Prostate gland (tissue), 2 donors: Measurements from ENCODE around the gene KLHL29. TPM values are rescaled to one million over a fixed set of nuclear protein-coding genes. Genes with fewer than 3 reads are reported as not detected.

ENCODE experiments used
- DNase-seq: peaks from one replicate; pipeline ENCODE4 v3.0.0-alpha.2; 2019; ENCODE audit warnings: low spot score
- H3K27ac ChIP-seq, 2 donors: fragments of 200-600 bp; sonication (generic); 2 replicates each; pipeline ENCODE4 v1.5.1; 2017 to 2019
- H3K27me3 ChIP-seq: fragments of 200-600 bp; sonication (generic); replicated peaks from 2 replicates; pipeline ENCODE4 v1.5.1; 2019; ENCODE audit not compliant: insufficient read depth
- H3K36me3 ChIP-seq, 2 donors: fragments of 200-600 bp; sonication (generic); 1 replicate in 1 of 2; 2 replicates in 1 of 2; pipeline versions ENCODE4 v1.5.1 to v1.8.1; 2017 to 2019
- H3K4me1 ChIP-seq: fragments of 200-600 bp; sonication (generic); replicated peaks from 2 replicates; pipeline ENCODE4 v1.5.1; 2019
- H3K4me3 ChIP-seq, 2 donors: fragments of 200-600 bp; sonication (generic); 2 replicates each; pipeline ENCODE4 v1.5.1; 2017 to 2019
- H3K9me3 ChIP-seq: fragments of 200-600 bp; sonication (generic); 2 replicates; pipeline ENCODE4 v1.5.1; 2017
- POLR2A ChIP-seq: fragments of 450-650 bp; IDR thresholded peaks from one replicate; pipeline ENCODE4 v1.6.1; 2016; ENCODE audit warnings: antibody characterized with exemption, mild to moderate bottlenecking
- POLR2AphosphoS5 ChIP-seq: sonication (generic); formaldehyde crosslinking; IDR thresholded peaks from one replicate; pipeline ENCODE4 v1.6.1; 2017; ENCODE audit warnings: antibody characterized with exemption
- WGBS: methylation state at CpG from one replicate; pipeline ENCODE4 v1.1.5; 2018; 5-methylcytosine and 5-hydroxymethylcytosine counted together
- intact Hi-C: fragments of 100-400 bp; cut with DNase I; formaldehyde crosslinking; loops from one replicate; pipeline ENCODE4 v1.14.2; 2022
- total RNA-seq, 2 donors: library from RNA; depleted of rRNA; stranded (reverse); fragments of >200 nt; gene quantifications; one replicate each; pipeline ENCODE4 v1.1.0, GENCODE V29; 2016
- TF ChIP-seq, protein P1 (sequence below), 4 experiments: fragments of 200-600 bp in 2 of 4; fragments of 450-650 bp in 2 of 4; sonication (generic) in 2 of 4; IDR thresholded peaks; 1 replicate in 3 of 4; 2 replicates in 1 of 4; pipeline ENCODE4 v1.5.1; 2016 to 2019; ENCODE audit warnings: antibody characterized with exemption in 4 of 4, mild to moderate bottlenecking in 2 of 4, moderate library complexity in 2 of 4

KLHL29 gene
- total RNA-seq, 2 donors from 2014 or later = 23.3 to 24.8 TPM

DNA sequence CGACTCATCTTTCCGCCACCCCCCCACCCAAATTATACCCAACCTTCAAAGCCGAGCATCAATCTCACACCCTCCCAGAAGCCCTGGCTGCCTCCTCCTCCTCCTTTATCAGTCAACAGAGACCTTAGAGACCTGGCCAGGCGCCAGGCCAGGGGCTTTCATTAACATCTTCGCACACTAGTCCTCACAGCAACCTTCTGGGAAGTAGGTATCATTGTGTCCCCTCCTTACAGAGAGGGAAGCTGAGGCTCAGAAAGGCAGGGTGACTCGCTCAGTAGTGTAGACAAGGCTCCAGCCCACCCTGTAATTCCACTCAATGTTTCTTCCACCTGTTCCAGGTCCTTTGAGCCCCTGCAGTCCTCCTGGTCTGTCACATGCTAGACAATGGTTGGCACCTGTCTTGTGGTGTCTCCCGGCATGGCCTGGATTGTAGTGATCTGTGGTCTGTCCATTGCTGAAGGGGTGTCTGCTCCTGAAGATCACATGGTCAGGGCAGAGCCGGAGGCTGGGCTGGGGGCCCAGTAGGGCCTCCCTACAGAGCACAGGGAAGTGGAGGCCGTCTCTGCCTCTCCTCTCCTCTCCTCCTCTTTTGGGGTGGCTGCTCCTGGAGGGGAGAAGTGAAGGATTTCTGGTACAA, 36.0 kb downstream of the KLHL29 start:
- DNase-seq = no peak

DNA sequence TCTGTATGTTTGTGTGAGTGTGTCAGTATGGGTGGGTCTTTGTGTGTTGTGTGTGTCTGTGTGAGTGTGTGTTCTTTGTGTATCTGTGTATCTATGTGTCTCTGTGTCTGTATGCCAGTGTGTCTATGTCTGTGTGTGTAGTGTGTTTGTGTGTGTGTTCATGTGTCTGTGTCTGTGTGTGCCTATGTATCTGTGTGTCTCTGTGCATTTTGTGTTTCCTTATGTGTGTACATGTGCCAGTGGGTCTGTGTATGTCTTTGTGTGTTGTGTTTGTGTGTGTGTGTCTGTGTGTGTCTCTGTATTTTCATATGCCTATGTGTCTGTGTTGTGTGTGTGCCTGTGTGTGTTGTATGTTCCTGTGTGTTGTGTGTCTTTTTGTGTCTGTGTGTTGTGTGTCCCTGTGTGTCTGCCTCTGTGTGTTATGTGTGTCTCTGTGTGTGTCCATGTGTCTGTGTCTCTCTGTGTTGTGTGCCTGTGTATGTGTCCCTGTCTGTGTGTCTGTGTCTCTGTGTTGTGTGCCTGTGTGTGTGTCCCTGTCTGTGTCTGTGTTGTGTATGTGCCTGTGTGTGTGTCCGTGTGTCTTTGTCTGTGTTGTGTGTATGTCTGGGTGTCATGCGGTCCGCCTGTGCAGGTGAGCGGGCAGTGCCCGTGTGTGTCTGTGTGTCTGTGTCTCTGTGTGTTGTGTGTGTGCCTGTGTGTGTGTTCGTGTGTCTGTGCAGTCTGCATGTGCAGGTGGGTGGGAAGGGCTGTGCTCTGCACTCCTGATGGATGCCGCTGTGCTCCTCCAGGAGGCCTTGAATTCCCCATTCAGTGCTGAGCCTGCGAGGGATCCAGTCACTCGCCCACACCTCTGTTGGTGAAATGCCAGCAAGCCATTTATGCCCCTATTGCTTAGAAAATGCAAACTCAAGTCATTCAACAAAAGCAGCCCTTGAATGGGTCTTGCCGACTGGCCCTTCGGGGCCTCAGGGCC, 37.4 kb downstream of the KLHL29 start:
- intact Hi-C loops = no loop called here
- H3K36me3 ChIP-seq = no peaks in the 10 kb centered on the region
- no peak for DNase-seq

More for the DNA sequence above, 36.0 kb downstream of the KLHL29 start:
- H3K36me3 ChIP-seq = no peaks in the 10 kb centered on the region
- H3K27me3 ChIP-seq = no peaks in the 10 kb centered on the region
- no peak overlapping the region for H3K27ac ChIP-seq
- 91% methylated on average over 9 of the region's 9 CpGs for WGBS
- H3K9me3 ChIP-seq = no peaks in the 10 kb centered on the region
- intact Hi-C loops = no loop called here
- H3K4me3 ChIP-seq = no peak overlapping the region
- TF ChIP-seq, protein P1, sequence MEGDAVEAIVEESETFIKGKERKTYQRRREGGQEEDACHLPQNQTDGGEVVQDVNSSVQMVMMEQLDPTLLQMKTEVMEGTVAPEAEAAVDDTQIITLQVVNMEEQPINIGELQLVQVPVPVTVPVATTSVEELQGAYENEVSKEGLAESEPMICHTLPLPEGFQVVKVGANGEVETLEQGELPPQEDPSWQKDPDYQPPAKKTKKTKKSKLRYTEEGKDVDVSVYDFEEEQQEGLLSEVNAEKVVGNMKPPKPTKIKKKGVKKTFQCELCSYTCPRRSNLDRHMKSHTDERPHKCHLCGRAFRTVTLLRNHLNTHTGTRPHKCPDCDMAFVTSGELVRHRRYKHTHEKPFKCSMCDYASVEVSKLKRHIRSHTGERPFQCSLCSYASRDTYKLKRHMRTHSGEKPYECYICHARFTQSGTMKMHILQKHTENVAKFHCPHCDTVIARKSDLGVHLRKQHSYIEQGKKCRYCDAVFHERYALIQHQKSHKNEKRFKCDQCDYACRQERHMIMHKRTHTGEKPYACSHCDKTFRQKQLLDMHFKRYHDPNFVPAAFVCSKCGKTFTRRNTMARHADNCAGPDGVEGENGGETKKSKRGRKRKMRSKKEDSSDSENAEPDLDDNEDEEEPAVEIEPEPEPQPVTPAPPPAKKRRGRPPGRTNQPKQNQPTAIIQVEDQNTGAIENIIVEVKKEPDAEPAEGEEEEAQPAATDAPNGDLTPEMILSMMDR (IDR thresholded peaks at IDR 0.05) = no peak
- no peak for TF ChIP-seq POLR2A
- TF ChIP-seq POLR2AphosphoS5 = no peak
- no peaks in the 10 kb centered on the region for H3K4me1 ChIP-seq

DNA sequence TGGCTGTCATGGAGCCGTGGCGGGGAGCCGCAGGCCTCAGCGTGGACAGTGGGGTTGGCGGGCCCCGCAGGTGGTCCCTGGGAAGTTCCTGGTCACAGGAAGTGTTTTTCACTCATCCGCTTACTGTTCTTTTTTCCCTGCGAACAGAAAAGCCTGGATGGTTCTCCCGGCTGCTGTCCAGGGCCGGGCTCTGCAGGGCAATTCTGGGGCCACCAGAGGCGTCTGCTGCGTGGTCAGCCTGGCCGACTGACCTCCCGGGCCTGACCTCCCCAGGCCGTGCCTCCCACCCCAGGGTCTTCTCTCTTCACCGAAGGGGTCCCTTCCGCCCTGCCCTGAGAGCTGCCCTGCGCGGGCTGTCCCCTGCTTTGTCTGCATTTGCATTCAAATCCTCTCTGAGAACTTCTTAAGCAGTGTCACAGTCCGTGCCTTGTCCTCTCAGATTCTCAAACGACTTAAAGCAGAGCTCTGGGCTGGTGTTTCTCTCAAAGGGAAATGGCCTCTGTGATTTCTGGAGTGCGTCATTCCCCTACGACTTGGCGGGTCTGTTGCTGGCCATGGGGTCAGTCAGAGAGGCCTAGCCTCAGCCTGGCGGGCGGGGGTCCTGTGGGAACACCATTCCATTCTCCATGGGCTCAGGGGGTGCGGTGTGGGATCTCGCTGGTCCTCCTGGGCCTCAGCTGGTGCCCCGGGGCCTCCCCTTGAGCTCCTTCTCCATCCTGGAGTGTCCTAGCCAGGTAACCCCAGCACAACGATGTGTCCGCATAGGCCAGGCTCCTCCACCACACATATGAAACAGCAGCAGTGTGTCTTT, 38.3 kb downstream of the KLHL29 start:
- H3K9me3 ChIP-seq = no peaks in the 10 kb centered on the region
- no peak overlapping the region for H3K27ac ChIP-seq
- TF ChIP-seq POLR2A (no peak), POLR2AphosphoS5 (no peak)
- TF ChIP-seq, protein P1 (IDR thresholded peaks at IDR 0.05) = no peak
- H3K36me3 ChIP-seq = no peaks in the 10 kb centered on the region
- no peak for DNase-seq
- 89% methylated on average over 31 of the region's 31 CpGs for WGBS
- H3K4me1 ChIP-seq = no peaks in the 10 kb centered on the region
- intact Hi-C loops = no loop called here
- no peak overlapping the region for H3K4me3 ChIP-seq
- no peaks in the 10 kb centered on the region for H3K27me3 ChIP-seq

More for the DNA sequence above, 37.4 kb downstream of the KLHL29 start:
- TF ChIP-seq POLR2AphosphoS5 = no peak
- no peak for TF ChIP-seq POLR2A
- TF ChIP-seq, protein P1 (IDR thresholded peaks at IDR 0.05) = no peak
- no peaks in the 10 kb centered on the region for H3K27me3 ChIP-seq
- H3K4me3 ChIP-seq = no peak overlapping the region
- H3K4me1 ChIP-seq = no peaks in the 10 kb centered on the region
- no peaks in the 10 kb centered on the region for H3K9me3 ChIP-seq
- H3K27ac ChIP-seq = no peak overlapping the region
- WGBS = 87% methylated on average over 11 of the region's 11 CpGs

DNA sequence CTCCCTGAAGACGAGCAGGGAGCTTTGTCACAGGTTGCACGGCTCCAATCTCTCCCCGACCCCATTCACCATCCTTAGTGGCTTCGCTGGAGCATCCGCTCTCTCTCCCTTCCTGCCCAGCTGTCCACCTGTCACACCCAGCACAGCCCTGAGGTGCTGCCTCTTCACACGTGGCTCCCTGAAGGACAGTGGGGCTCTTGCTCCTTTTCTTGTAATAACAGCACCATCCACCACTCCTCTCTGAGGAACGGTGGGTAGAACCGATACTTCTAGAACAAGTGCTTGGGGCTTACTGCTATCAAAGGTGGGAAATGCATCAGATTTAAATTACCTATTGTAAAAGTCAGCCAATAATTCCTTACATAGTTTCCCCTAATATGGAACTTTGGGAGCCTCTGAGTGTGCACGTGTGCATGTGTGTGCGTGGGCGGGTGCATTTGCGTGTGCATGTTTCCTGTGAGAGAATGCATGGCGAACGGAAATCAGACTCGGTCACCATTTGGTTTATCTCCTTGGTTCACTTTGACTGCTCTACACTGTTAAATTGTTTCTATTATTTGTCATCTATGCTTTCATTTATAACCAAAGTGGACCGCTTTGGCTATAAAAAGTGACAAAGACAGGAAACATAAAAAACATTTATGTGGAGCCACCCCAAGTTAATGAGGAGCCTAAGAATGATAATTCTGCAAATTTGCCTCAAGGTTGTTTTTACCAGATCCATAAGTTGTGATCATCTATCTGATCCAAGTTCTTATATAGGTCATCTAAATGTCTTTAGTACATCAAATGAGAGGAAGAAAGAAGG, 39.1 kb downstream of the KLHL29 start:
- Histone ChIP-seq H3K36me3 (no peaks in the 10 kb centered on the region), H3K27me3 (no peaks in the 10 kb centered on the region), H3K27ac (no peak overlapping the region), H3K9me3 (no peaks in the 10 kb centered on the region), H3K4me1 (no peaks in the 10 kb centered on the region), H3K4me3 (no peak overlapping the region)
- 71% methylated on average over 16 of the region's 16 CpGs for WGBS
- TF ChIP-seq POLR2AphosphoS5 = no peak
- TF ChIP-seq POLR2A = no peak
- TF ChIP-seq, protein P1 (IDR thresholded peaks at IDR 0.05) = no peak
- intact Hi-C loops = no loop called here
- no peak for DNase-seq
